Left lung (tissue), 10 donors: ENCODE measurements around the gene SLC2A8. TPM values are rescaled to one million over a fixed set of nuclear protein-coding genes. Genes with fewer than 3 reads are reported as not detected.

Experiments used
- ATAC-seq: fragments of 200-7000 bp; cut with Tn5 transposase; one replicate; pipeline ENCODE4 v1.9.1; 2020; ENCODE audit warnings: moderate library complexity
- DNase-seq, 4 donors: peaks; one replicate each; pipeline ENCODE4 v3.0.0-alpha.2; 2013 to 2020
- H3K27ac ChIP-seq, 2 donors: fragments of 200-600 bp; sonication (generic) in 1 of 2; one replicate each; pipeline versions ENCODE4 v1.5.0 to v1.8.0; 2020 to 2021
- H3K27me3 ChIP-seq, 2 donors: fragments of 200-600 bp; sonication (generic) in 1 of 2; one replicate each; pipeline versions ENCODE4 v1.5.0 to v1.8.0; 2020 to 2021
- H3K36me3 ChIP-seq, 2 donors: fragments of 200-600 bp; sonication (generic) in 1 of 2; one replicate each; pipeline versions ENCODE4 v1.5.0 to v1.8.0; 2020 to 2021
- H3K4me1 ChIP-seq, 2 donors: fragments of 200-600 bp; one replicate each; pipeline ENCODE4 v1.8.0; 2021
- H3K4me3 ChIP-seq, 2 donors: fragments of 200-600 bp; sonication (generic) in 1 of 2; one replicate each; pipeline versions ENCODE4 v1.5.0 to v1.8.0; 2020 to 2021; ENCODE audit warnings: mild to moderate bottlenecking in 1 of 2
- H3K9me3 ChIP-seq, 2 donors: fragments of 200-600 bp; sonication (generic) in 1 of 2; one replicate each; pipeline versions ENCODE4 v1.5.0 to v1.8.0; 2020 to 2021
- intact Hi-C, 2 donors: fragments of 100-400 bp; cut with DNase I; formaldehyde crosslinking; loops; one replicate each; pipeline versions ENCODE4 v1.11.2 to v1.14.2; 2022
- polyA plus RNA-seq, 6 donors: library from polyadenylated mRNA; unstranded; fragments of 120-200 nt; gene quantifications; one replicate each; pipeline ENCODE4 v1.2.1, GENCODE V29; 2013; ENCODE audit not compliant: insufficient read length in 6 of 6
- total RNA-seq, 2 donors: library from RNA; stranded (reverse); fragmentation: NEBNext Ultra II Directional; extraction: Animal tissue kit (Norgen Biotek cat#: 25700); gene quantifications; one replicate each; pipeline ENCODE4 v1.2.1, GENCODE V29; 2021
- TF ChIP-seq, protein P1 (sequence below), 2 donors: fragments of 200-600 bp; sonication (generic) in 1 of 2; IDR thresholded peaks; one replicate each; pipeline versions ENCODE4 v1.5.0 to v1.8.0; 2021; ENCODE audit warnings: antibody characterized with exemption in 2 of 2
- donor health status: DM: no; HTN: yes; CAD: no.
- donor health status: DM: no; HTN: no; CAD: no.

The SLC2A8 gene
- total and polyA plus RNA-seq, 8 donors: 18.6 to 24.2 (median 21.6) TPM

DNA sequence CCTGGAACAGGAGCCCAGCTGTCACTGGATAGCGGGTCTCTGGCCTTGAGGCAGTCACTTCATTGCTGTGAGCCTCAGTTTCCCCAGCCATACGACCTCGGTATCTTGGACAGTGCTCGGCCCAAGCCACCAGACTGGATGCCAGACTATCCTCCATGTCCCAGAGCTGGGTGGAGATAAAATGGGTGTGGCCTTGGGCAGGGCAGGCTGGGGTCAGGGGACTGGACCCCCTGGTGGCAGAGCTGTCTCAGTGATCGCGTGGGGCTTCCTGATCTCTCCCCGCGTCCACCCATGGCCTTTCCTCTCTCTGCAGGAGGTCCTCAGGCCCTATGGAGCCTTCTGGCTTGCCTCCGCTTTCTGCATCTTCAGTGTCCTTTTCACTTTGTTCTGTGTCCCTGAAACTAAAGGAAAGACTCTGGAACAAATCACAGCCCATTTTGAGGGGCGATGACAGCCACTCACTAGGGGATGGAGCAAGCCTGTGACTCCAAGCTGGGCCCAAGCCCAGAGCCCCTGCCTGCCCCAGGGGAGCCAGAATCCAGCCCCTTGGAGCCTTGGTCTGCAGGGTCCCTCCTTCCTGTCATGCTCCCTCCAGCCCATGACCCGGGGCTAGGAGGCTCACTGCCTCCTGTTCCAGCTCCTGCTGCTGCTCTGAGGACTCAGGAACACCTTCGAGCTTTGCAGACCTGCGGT lies 10.0 kb downstream of the SLC2A8 start:
- no peak overlapping the region for H3K4me3 ChIP-seq
- H3K9me3 ChIP-seq: no peaks in the 10 kb centered on the region
- TF ChIP-seq, protein P1, sequence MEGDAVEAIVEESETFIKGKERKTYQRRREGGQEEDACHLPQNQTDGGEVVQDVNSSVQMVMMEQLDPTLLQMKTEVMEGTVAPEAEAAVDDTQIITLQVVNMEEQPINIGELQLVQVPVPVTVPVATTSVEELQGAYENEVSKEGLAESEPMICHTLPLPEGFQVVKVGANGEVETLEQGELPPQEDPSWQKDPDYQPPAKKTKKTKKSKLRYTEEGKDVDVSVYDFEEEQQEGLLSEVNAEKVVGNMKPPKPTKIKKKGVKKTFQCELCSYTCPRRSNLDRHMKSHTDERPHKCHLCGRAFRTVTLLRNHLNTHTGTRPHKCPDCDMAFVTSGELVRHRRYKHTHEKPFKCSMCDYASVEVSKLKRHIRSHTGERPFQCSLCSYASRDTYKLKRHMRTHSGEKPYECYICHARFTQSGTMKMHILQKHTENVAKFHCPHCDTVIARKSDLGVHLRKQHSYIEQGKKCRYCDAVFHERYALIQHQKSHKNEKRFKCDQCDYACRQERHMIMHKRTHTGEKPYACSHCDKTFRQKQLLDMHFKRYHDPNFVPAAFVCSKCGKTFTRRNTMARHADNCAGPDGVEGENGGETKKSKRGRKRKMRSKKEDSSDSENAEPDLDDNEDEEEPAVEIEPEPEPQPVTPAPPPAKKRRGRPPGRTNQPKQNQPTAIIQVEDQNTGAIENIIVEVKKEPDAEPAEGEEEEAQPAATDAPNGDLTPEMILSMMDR (IDR thresholded peaks at IDR 0.05): no peak
- intact Hi-C loops: no loop called here
- DNase-seq: peak in 1 of 4 donors; percentile 37
- H3K36me3 ChIP-seq: peaks cover 0 to 32% of the 10 kb centered on the region in 2 donors
- no peaks in the 10 kb centered on the region for H3K27me3 ChIP-seq
- no peak overlapping the region for H3K27ac ChIP-seq
- peaks cover 0 to 8% of the 10 kb centered on the region in 2 donors for H3K4me1 ChIP-seq
- no peak for ATAC-seq

- Histone ChIP-seq H3K4me1 (peaks cover 0 to 8% of the 10 kb centered on the region in 2 donors), H3K27ac (no peak overlapping the region), H3K36me3 (peaks cover 0 to 32% of the 10 kb centered on the region in 2 donors), H3K4me3 (no peak overlapping the region), H3K9me3 (no peaks in the 10 kb centered on the region), H3K27me3 (no peaks in the 10 kb centered on the region)
- DNase-seq (no peak), ATAC-seq (no peak)
- intact Hi-C loops: no loop called here
- TF ChIP-seq, protein P1 (IDR thresholded peaks at IDR 0.05): no peak
Measured at GRCh38 chr9:127407492-127407843, 10.5 kb downstream of the SLC2A8 start.

- Histone ChIP-seq H3K27me3 (no peaks in the 10 kb centered on the region), H3K36me3 (peaks cover 0 to 6% of the 10 kb centered on the region in 2 donors), H3K4me3 (no peak overlapping the region), H3K9me3 (no peaks in the 10 kb centered on the region), H3K27ac (peak overlapping the region; percentile 53 to 63), H3K4me1 (peaks cover 0 to 8% of the 10 kb centered on the region in 2 donors)
- intact Hi-C loops: no loop called here
- TF ChIP-seq, protein P1 (IDR thresholded peaks at IDR 0.05): no peak
- peak; percentile 52 for ATAC-seq
- no peak for DNase-seq
Measured at GRCh38 chr9:127411122-127411521, 14.2 kb downstream of the SLC2A8 start.

- intact Hi-C loops: no loop called here
- Histone ChIP-seq H3K27me3 (no peaks in the 10 kb centered on the region), H3K4me3 (no peak overlapping the region), H3K36me3 (no peaks in the 10 kb centered on the region), H3K9me3 (no peaks in the 10 kb centered on the region), H3K27ac (no peak overlapping the region), H3K4me1 (peaks cover 0 to 8% of the 10 kb centered on the region in 2 donors)
- ATAC-seq (no peak), DNase-seq (no peak)
- TF ChIP-seq, protein P1 (IDR thresholded peaks at IDR 0.05): no peak
Measured at GRCh38 chr9:127415141-127415540, 18.2 kb downstream of the SLC2A8 start.

DNA sequence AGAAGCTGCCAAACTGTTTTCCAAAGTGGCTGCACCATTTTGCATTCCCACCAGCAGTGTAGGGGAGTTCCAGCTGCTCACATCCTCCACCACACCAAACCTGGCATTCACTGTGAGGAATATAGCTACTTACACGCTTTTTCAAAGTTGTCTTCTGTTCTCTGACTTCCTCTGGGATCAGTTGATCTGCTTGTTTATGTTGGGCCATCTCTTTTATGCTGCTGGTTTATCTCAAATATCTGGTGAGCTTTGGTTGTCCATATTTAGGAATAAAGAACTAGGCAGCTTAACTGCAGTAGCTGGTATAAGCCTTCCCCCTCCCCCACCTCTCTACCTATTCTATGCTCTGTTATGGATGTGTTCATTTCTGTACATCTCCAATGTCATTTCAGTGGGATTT lies 18.7 kb downstream of the SLC2A8 start:
- H3K27ac ChIP-seq: no peak overlapping the region
- TF ChIP-seq, protein P1 (IDR thresholded peaks at IDR 0.05): no peak
- H3K27me3 ChIP-seq: no peaks in the 10 kb centered on the region
- DNase-seq (no peak), ATAC-seq (no peak)
- no peak overlapping the region for H3K4me3 ChIP-seq
- intact Hi-C loops: no loop called here
- H3K4me1 ChIP-seq: peaks cover 0 to 4% of the 10 kb centered on the region in 2 donors
- H3K36me3 ChIP-seq: no peaks in the 10 kb centered on the region
- no peaks in the 10 kb centered on the region for H3K9me3 ChIP-seq
